Measurements from ENCODE around the gene MAP4. TPM values are rescaled to one million over a fixed set of nuclear protein-coding genes. Genes with fewer than 3 reads are reported as not detected.
"Not testable (repeated sequence)": the region's sequence is repeated elsewhere in the genome, so short reads cannot be mapped to it uniquely, and the experiment has no call there.

MAP4 gene
- total RNA-seq, 1 donor from 2014 or later, result 66.1 TPM

- DNase-seq (ENCODE audit: low spot score) (no peak), ATAC-seq (no peak)
These were observed 1.9 kb downstream of the MAP4 start for GRCh38 chr3:48014358-48014757.

GRCh38 chr3:48013288-48013980 is 2.8 kb downstream of the MAP4 start:
- no peak for DNase-seq (ENCODE audit: low spot score)
- peak; percentile 89 for ATAC-seq

- DNase-seq (ENCODE audit: low spot score), result no peak
- ATAC-seq, result no peak
These were observed 3.6 kb downstream of the MAP4 start for GRCh38 chr3:48012659-48013058.

GRCh38 chr3:48008066-48008465 is 8.2 kb downstream of the MAP4 start:
- not testable (repeated sequence) for ATAC-seq; DNase-seq (ENCODE audit: low spot score)

- ATAC-seq, result not testable (repeated sequence)
These were observed 8.9 kb downstream of the MAP4 start for GRCh38 chr3:48007361-48007760.

GRCh38 chr3:48006794-48007193 is 9.4 kb downstream of the MAP4 start:
- not testable (repeated sequence) for ATAC-seq

More at GRCh38 chr3:48007361-48007760, 8.9 kb downstream of the MAP4 start:
- DNase-seq (ENCODE audit: low spot score), result not testable (repeated sequence)

GRCh38 chr3:48004694-48005093 is 11.5 kb downstream of the MAP4 start:
- ATAC-seq, result no peak
- DNase-seq (ENCODE audit: low spot score), result no peak

More at GRCh38 chr3:48006794-48007193, 9.4 kb downstream of the MAP4 start:
- DNase-seq (ENCODE audit: low spot score), result not testable (repeated sequence)

GRCh38 chr3:48002787-48003186 is 13.4 kb downstream of the MAP4 start:
- no peak for DNase-seq (ENCODE audit: low spot score)

GRCh38 chr3:48001991-48002390 is 14.2 kb downstream of the MAP4 start:
- DNase-seq (ENCODE audit: low spot score), result no peak
- ATAC-seq, result no peak

More at GRCh38 chr3:48002787-48003186, 13.4 kb downstream of the MAP4 start:
- no peak for ATAC-seq

GRCh38 chr3:48000212-48000611 is 16.0 kb downstream of the MAP4 start:
- ATAC-seq (no peak), DNase-seq (ENCODE audit: low spot score) (no peak)

GRCh38 chr3:47996440-47996839 is 19.8 kb downstream of the MAP4 start:
- ATAC-seq (no peak), DNase-seq (ENCODE audit: low spot score) (no peak)

- DNase-seq (ENCODE audit: low spot score) (no peak), ATAC-seq (no peak)
These were observed 22.0 kb downstream of the MAP4 start for GRCh38 chr3:47994180-47994579.

- no peak for ATAC-seq
- no peak for DNase-seq (ENCODE audit: low spot score)
These were observed 24.9 kb downstream of the MAP4 start for GRCh38 chr3:47991341-47991740.

- DNase-seq (ENCODE audit: low spot score) (peak; percentile 66), ATAC-seq (peak; percentile 96)
These were observed 26.2 kb downstream of the MAP4 start for GRCh38 chr3:47989981-47990440.

GRCh38 chr3:47985381-47985780 is 30.8 kb downstream of the MAP4 start:
- ATAC-seq (peak; percentile 75), DNase-seq (ENCODE audit: low spot score) (no peak)

- no peak for ATAC-seq
- DNase-seq (ENCODE audit: low spot score), result no peak
These were observed 32.0 kb downstream of the MAP4 start for GRCh38 chr3:47984075-47984728.

- no peak for ATAC-seq
- no peak for DNase-seq (ENCODE audit: low spot score)
These were observed 35.4 kb downstream of the MAP4 start for GRCh38 chr3:47980795-47981194.

- ATAC-seq, result no peak
- no peak for DNase-seq (ENCODE audit: low spot score)
These were observed 37.1 kb downstream of the MAP4 start for GRCh38 chr3:47979070-47979469.

GRCh38 chr3:47978386-47978785 is 37.8 kb downstream of the MAP4 start:
- ATAC-seq, result no peak
- DNase-seq (ENCODE audit: low spot score), result no peak

GRCh38 chr3:47976135-47976732 is 40.0 kb downstream of the MAP4 start:
- ATAC-seq (no peak), DNase-seq (ENCODE audit: low spot score) (no peak)

GRCh38 chr3:47974974-47975470 is 41.2 kb downstream of the MAP4 start:
- no peak for ATAC-seq
- no peak for DNase-seq (ENCODE audit: low spot score)

- ATAC-seq, result no peak
These were observed 45.1 kb downstream of the MAP4 start for GRCh38 chr3:47971081-47971480.

More at GRCh38 chr3:47971081-47971480, 45.1 kb downstream of the MAP4 start:
- DNase-seq (ENCODE audit: low spot score), result no peak

Data from left lobe of liver (tissue), 2 donors.